ENCODE results near the gene THRA. TPM values are rescaled to one million over a fixed set of nuclear protein-coding genes. Genes with fewer than 3 reads are reported as not detected.

Gene THRA
- total and polyA plus RNA-seq, 8 donors: 37.9 to 80.7 (median 72.3) TPM

GRCh38 chr17:40101367-40102210 is 38.8 kb downstream of the THRA start:
- Histone ChIP-seq H3K9me3 (no peaks in the 10 kb centered on the region), H3K4me1 (peaks cover 39 to 97% of the 10 kb centered on the region in 2 donors), H3K27ac (peak overlapping the region; percentile 85 to 87), H3K4me3 (peak overlapping the region in 1 of 2 donors; percentile 53), H3K36me3 (peaks cover 0 to 4% of the 10 kb centered on the region in 2 donors), H3K27me3 (no peaks in the 10 kb centered on the region)
- no peak for TF ChIP-seq CTCF (IDR thresholded peaks at IDR 0.05)
- DNase-seq (no peak), ATAC-seq (no peak)
- intact Hi-C loops (cut with DNase I): no loop called here

GRCh38 chr17:40103071-40103661 is 40.4 kb downstream of the THRA start:
- peak; percentile 0 for ATAC-seq
- TF ChIP-seq CTCF (IDR thresholded peaks at IDR 0.05): no peak
- H3K27me3 ChIP-seq: no peaks in the 10 kb centered on the region
- DNase-seq: peak in 1 of 4 donors; percentile 58
- intact Hi-C loops (cut with DNase I): no loop called here
- H3K4me3 ChIP-seq: no peak overlapping the region
- no peaks in the 10 kb centered on the region for H3K36me3 ChIP-seq
- no peaks in the 10 kb centered on the region for H3K9me3 ChIP-seq
- H3K27ac ChIP-seq: peak overlapping the region; percentile 48 to 60
- peaks cover 42 to 97% of the 10 kb centered on the region in 2 donors for H3K4me1 ChIP-seq

- peak overlapping the region; percentile 48 to 60 for H3K27ac ChIP-seq
- no peaks in the 10 kb centered on the region for H3K9me3 ChIP-seq
- H3K36me3 ChIP-seq: no peaks in the 10 kb centered on the region
- TF ChIP-seq CTCF (IDR thresholded peaks at IDR 0.05): no peak
- no peaks in the 10 kb centered on the region for H3K27me3 ChIP-seq
- no peak overlapping the region for H3K4me3 ChIP-seq
- H3K4me1 ChIP-seq: peaks cover 40 to 97% of the 10 kb centered on the region in 2 donors
- DNase-seq (no peak), ATAC-seq (no peak)
- intact Hi-C loops (cut with DNase I): no loop called here
Measured at GRCh38 chr17:40103688-40104087, 40.9 kb downstream of the THRA start.

GRCh38 chr17:40104594-40105486 is 42.1 kb downstream of the THRA start:
- Histone ChIP-seq H3K4me3 (no peak overlapping the region), H3K27ac (no peak overlapping the region), H3K36me3 (no peaks in the 10 kb centered on the region), H3K9me3 (no peaks in the 10 kb centered on the region), H3K27me3 (no peaks in the 10 kb centered on the region), H3K4me1 (peaks cover 42 to 99% of the 10 kb centered on the region in 2 donors)
- intact Hi-C loops (cut with DNase I): no loop called here
- no peak for TF ChIP-seq CTCF (IDR thresholded peaks at IDR 0.05)
- ATAC-seq (no peak), DNase-seq (no peak)

All from left lung (tissue), 10 donors.